Mucosa of stomach (tissue), 1 donor: Measurements from ENCODE around the gene HYAL2.

Experiments
- H3K27me3 ChIP-seq: one replicate; pipeline ENCODE4 v1.7.0; 2013; ENCODE audit warnings: mild to moderate bottlenecking, low read length; ENCODE audit not compliant: control insufficient read depth, insufficient read depth
- H3K36me3 ChIP-seq: one replicate; pipeline ENCODE4 v1.7.0; 2013; ENCODE audit warnings: low read length; ENCODE audit not compliant: control insufficient read depth, insufficient read depth
- H3K4me1 ChIP-seq: one replicate; pipeline ENCODE4 v1.7.0; 2013; ENCODE audit warnings: mild to moderate bottlenecking, low read length; ENCODE audit not compliant: control insufficient read depth, insufficient read depth
- H3K4me3 ChIP-seq: one replicate; pipeline ENCODE4 v1.7.0; 2013; ENCODE audit warnings: low read length
- H3K9ac ChIP-seq: one replicate; pipeline ENCODE4 v1.7.0; 2013; ENCODE audit warnings: mild to moderate bottlenecking, low read length, moderate library complexity
- H3K9me3 ChIP-seq: one replicate; pipeline ENCODE4 v1.7.0; 2013; ENCODE audit warnings: mild to moderate bottlenecking, low read length, moderate library complexity; ENCODE audit not compliant: control insufficient read depth
- donor health status: Pancreatic carcinoma.

The HYAL2 gene

GRCh38 chr3:50323092-50323600, 601 bp upstream of the HYAL2 start:
- H3K9ac ChIP-seq = peak overlapping the region; percentile 92
- peaks cover 55% of the 10 kb centered on the region for H3K4me1 ChIP-seq

GRCh38 chr3:50322115-50322385, 495 bp downstream of the HYAL2 start:
- H3K9ac ChIP-seq = peak overlapping the region; percentile 92
- H3K36me3 ChIP-seq = peaks cover 7% of the 10 kb centered on the region
- peaks cover 60% of the 10 kb centered on the region for H3K4me1 ChIP-seq
- H3K4me3 ChIP-seq = peak overlapping the region; percentile 62
- no peaks in the 10 kb centered on the region for H3K27me3 ChIP-seq
- no peaks in the 10 kb centered on the region for H3K9me3 ChIP-seq

More at GRCh38 chr3:50323092-50323600, 601 bp upstream of the HYAL2 start:
- Histone ChIP-seq H3K27me3 (no peaks in the 10 kb centered on the region), H3K36me3 (peaks cover 4% of the 10 kb centered on the region), H3K4me3 (no peak overlapping the region), H3K9me3 (no peaks in the 10 kb centered on the region)

DNA sequence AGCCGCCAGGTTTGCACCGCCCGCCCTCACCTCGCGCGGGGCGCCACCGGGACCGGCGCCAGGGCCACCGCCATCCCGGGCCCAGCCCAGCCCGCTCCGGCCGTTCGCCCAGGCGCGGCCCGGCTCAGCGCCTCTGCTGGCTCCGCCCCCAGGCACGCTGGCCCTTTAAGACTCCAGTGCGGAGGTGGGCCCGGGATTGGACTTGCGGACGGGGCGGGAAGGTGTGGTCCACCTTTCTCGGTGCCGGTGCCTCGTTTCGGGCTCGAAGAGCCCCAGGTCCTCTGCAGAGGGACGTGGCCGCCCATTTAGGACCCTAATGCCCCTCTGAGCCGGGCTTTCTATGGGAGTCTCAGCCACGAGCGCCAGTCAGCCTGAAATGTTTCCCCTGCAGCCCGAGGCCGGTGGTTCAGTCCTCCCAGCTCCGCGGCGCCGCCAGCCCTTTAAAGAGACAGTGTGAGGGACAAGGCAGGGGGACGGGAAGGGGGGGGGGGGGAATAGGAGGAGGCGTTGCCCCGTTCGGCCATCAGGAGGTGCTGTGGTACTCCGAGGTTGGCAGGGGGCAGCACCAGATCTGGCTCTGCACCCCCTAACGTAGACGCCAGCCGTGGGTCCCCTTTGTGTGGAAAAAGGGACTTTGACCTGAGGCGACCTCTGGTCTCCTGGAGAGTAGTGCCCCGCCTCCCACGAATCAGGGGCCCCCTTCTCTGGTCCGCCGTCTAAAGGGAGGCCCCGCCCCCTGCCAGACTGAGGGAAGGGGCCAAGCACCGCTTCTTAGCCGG, 1.0 kb downstream of the HYAL2 start:
- Histone ChIP-seq H3K4me1 (peaks cover 61% of the 10 kb centered on the region), H3K36me3 (peaks cover 7% of the 10 kb centered on the region), H3K9ac (peak overlapping the region; percentile 92), H3K27me3 (no peaks in the 10 kb centered on the region), H3K9me3 (no peaks in the 10 kb centered on the region), H3K4me3 (peak overlapping the region; percentile 62)

DNA sequence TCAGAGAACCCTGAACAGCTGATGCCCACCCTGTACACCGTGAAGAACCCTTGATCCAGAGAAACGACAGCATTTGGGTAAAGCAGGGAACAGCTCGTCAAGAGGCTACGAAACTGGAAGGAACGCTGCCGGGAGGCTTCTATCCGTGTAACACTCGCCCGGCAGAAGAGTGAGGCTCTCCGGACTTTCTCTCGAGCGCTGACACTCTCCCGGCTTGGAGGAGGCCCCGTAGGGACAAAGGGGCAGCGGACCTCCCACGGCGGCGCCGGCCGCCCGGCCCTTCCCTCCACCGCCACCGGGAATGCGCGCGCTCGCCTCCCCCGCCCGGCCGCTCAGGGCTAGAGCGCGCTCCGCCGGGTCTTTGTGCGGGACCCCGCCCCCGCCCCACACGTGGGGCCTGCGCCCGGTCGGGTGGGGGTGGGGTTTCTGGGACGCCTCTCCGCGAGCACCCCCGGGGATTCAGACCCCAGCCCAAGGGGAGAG, 1.7 kb downstream of the HYAL2 start:
- peaks cover 7% of the 10 kb centered on the region for H3K36me3 ChIP-seq
- H3K4me3 ChIP-seq = peak overlapping the region; percentile 62
- peak overlapping the region; percentile 92 for H3K9ac ChIP-seq
- peaks cover 67% of the 10 kb centered on the region for H3K4me1 ChIP-seq
- H3K9me3 ChIP-seq = no peaks in the 10 kb centered on the region
- H3K27me3 ChIP-seq = no peaks in the 10 kb centered on the region

GRCh38 chr3:50319894-50320625, 2.5 kb downstream of the HYAL2 start:
- peak overlapping the region; percentile 92 for H3K9ac ChIP-seq
- peak overlapping the region; percentile 62 for H3K4me3 ChIP-seq
- no peaks in the 10 kb centered on the region for H3K9me3 ChIP-seq
- H3K36me3 ChIP-seq = peaks cover 13% of the 10 kb centered on the region
- no peaks in the 10 kb centered on the region for H3K27me3 ChIP-seq
- peaks cover 76% of the 10 kb centered on the region for H3K4me1 ChIP-seq

GRCh38 chr3:50319181-50319893, 3.2 kb downstream of the HYAL2 start:
- peaks cover 81% of the 10 kb centered on the region for H3K4me1 ChIP-seq
- H3K9me3 ChIP-seq = no peaks in the 10 kb centered on the region
- H3K36me3 ChIP-seq = peaks cover 14% of the 10 kb centered on the region
- no peak overlapping the region for H3K9ac ChIP-seq
- no peak overlapping the region for H3K4me3 ChIP-seq
- no peaks in the 10 kb centered on the region for H3K27me3 ChIP-seq

GRCh38 chr3:50318615-50319014, 3.9 kb downstream of the HYAL2 start:
- H3K36me3 ChIP-seq = peaks cover 14% of the 10 kb centered on the region
- peak overlapping the region; percentile 64 for H3K9ac ChIP-seq
- no peak overlapping the region for H3K4me3 ChIP-seq
- peaks cover 84% of the 10 kb centered on the region for H3K4me1 ChIP-seq
- H3K27me3 ChIP-seq = no peaks in the 10 kb centered on the region
- H3K9me3 ChIP-seq = no peaks in the 10 kb centered on the region

GRCh38 chr3:50318163-50318562, 4.4 kb downstream of the HYAL2 start:
- Histone ChIP-seq H3K27me3 (no peaks in the 10 kb centered on the region), H3K36me3 (peaks cover 14% of the 10 kb centered on the region), H3K4me3 (no peak overlapping the region), H3K9ac (peak overlapping the region; percentile 64), H3K4me1 (peaks cover 84% of the 10 kb centered on the region), H3K9me3 (no peaks in the 10 kb centered on the region)

GRCh38 chr3:50317300-50317699, 5.2 kb downstream of the HYAL2 start:
- H3K4me3 ChIP-seq = no peak overlapping the region
- H3K4me1 ChIP-seq = peaks cover 77% of the 10 kb centered on the region
- H3K36me3 ChIP-seq = peaks cover 14% of the 10 kb centered on the region
- H3K9ac ChIP-seq = peak overlapping the region; percentile 64
- H3K27me3 ChIP-seq = no peaks in the 10 kb centered on the region
- no peaks in the 10 kb centered on the region for H3K9me3 ChIP-seq

- H3K4me1 ChIP-seq = peaks cover 71% of the 10 kb centered on the region
- H3K27me3 ChIP-seq = no peaks in the 10 kb centered on the region
- H3K4me3 ChIP-seq = no peak overlapping the region
- peak overlapping the region; percentile 64 for H3K9ac ChIP-seq
- no peaks in the 10 kb centered on the region for H3K9me3 ChIP-seq
- peaks cover 14% of the 10 kb centered on the region for H3K36me3 ChIP-seq
Measured at GRCh38 chr3:50316657-50317242, 5.8 kb downstream of the HYAL2 start.

DNA sequence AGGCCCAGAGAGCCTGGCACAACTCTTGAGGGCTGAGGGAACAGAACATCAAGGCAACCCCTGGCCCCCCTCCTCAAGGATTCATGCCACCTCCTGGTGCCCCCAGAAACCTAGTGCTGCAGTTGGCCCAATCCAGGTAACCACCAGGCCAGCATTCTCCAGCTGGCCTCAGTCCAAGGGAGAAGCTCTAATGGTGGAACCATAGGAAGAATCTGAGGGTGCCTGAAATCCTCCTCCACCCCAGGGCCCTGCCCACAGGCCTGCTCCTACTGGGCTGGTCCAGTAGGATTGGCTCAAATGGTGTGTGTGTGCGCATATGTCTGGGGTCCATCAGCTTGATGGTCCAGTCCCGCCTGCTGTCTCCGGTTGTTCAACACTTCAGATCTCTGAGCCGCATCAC, 7.7 kb downstream of the HYAL2 start:
- Histone ChIP-seq H3K4me1 (peaks cover 63% of the 10 kb centered on the region), H3K9ac (no peak overlapping the region), H3K4me3 (no peak overlapping the region), H3K9me3 (no peaks in the 10 kb centered on the region), H3K36me3 (peaks cover 14% of the 10 kb centered on the region), H3K27me3 (no peaks in the 10 kb centered on the region)
